Trophoblast cell (in vitro differentiated cells and primary cell): ENCODE results near the gene FCRL6. TPM values are rescaled to one million over a fixed set of nuclear protein-coding genes. Genes with fewer than 3 reads are reported as not detected.
A peak's percentile ranks its signal among the peaks of the same experiment; 100 is the strongest.

ENCODE experiments used
- DNase-seq, 2 donors: peaks; one replicate each; pipeline ENCODE4 v3.0.0-alpha.2; 2016
- H2AFZ ChIP-seq: 2 replicates; pipeline ENCODE4 v1.6.1; 2013; ENCODE audit warnings: low read length, moderate library complexity, mild to moderate bottlenecking; ENCODE audit not compliant: insufficient read depth, poor library complexity
- H2AK5ac ChIP-seq: 2 replicates; pipeline ENCODE4 v1.6.1; 2013; ENCODE audit warnings: mild to moderate bottlenecking, low read length
- H2BK120ac ChIP-seq: 2 replicates; pipeline ENCODE4 v1.6.1; 2013; ENCODE audit warnings: low read length, mild to moderate bottlenecking, moderate library complexity; ENCODE audit not compliant: insufficient read depth, poor library complexity
- H2BK12ac ChIP-seq: 2 replicates; pipeline ENCODE4 v1.6.1; 2013; ENCODE audit warnings: mild to moderate bottlenecking, low read length, moderate library complexity
- H2BK5ac ChIP-seq: 2 replicates; pipeline ENCODE4 v1.6.1; 2013; ENCODE audit warnings: low read length, low read depth, moderate library complexity, mild to moderate bottlenecking; ENCODE audit not compliant: poor library complexity
- H3K14ac ChIP-seq: 2 replicates; pipeline ENCODE4 v1.6.1; 2013; ENCODE audit warnings: mild to moderate bottlenecking, low read length
- H3K18ac ChIP-seq: 2 replicates; pipeline ENCODE4 v1.6.1; 2013; ENCODE audit warnings: mild to moderate bottlenecking, low read length
- H3K23ac ChIP-seq: 2 replicates; pipeline ENCODE4 v1.6.1; 2013; ENCODE audit warnings: low read length
- H3K27ac ChIP-seq: 2 replicates; pipeline ENCODE4 v1.5.1; 2013; ENCODE audit warnings: low read depth, mild to moderate bottlenecking, inconsistent platforms, low read length, moderate library complexity
- H3K27me3 ChIP-seq: 2 replicates; pipeline ENCODE4 v1.6.1; 2013; ENCODE audit warnings: inconsistent platforms, mild to moderate bottlenecking, low read length, moderate library complexity; ENCODE audit not compliant: insufficient read depth
- H3K36me3 ChIP-seq, 2 experiments: 1 replicate in 1 of 2; 2 replicates in 1 of 2; pipeline ENCODE4 v1.6.1; 2013; ENCODE audit warnings: low read length in 2 of 2, mild to moderate bottlenecking in 2 of 2, moderate library complexity in 1 of 2; ENCODE audit not compliant: insufficient read depth in 2 of 2, control insufficient read depth in 1 of 2
- H3K4ac ChIP-seq: 2 replicates; pipeline ENCODE4 v1.6.1; 2013; ENCODE audit warnings: low read depth, mild to moderate bottlenecking, low read length, moderate library complexity
- H3K4me1 ChIP-seq, 2 experiments: 1 replicate in 1 of 2; 2 replicates in 1 of 2; pipeline ENCODE4 v1.6.1; 2013; ENCODE audit warnings: low read length in 2 of 2, mild to moderate bottlenecking in 2 of 2, moderate library complexity in 1 of 2; ENCODE audit not compliant: insufficient read depth in 2 of 2, control insufficient read depth in 1 of 2
- H3K4me2 ChIP-seq: 2 replicates; pipeline ENCODE4 v1.6.1; 2013; ENCODE audit warnings: inconsistent platforms, mild to moderate bottlenecking, low read length, moderate library complexity
- H3K4me3 ChIP-seq: 2 replicates; pipeline ENCODE4 v1.5.1; 2013; ENCODE audit warnings: mild to moderate bottlenecking, low read depth, low read length, inconsistent platforms
- H3K79me1 ChIP-seq: one replicate; pipeline ENCODE4 v1.6.1; 2013; ENCODE audit warnings: low read length
- H3K79me2 ChIP-seq: 2 replicates; pipeline ENCODE4 v1.6.1; 2013; ENCODE audit warnings: low read length, mild to moderate bottlenecking; ENCODE audit not compliant: control insufficient read depth, insufficient read depth, poor library complexity
- H3K9ac ChIP-seq: 2 replicates; pipeline ENCODE4 v1.6.1; 2013; ENCODE audit warnings: mild to moderate bottlenecking, low read length
- H3K9me3 ChIP-seq: 2 replicates; pipeline ENCODE4 v1.6.1; 2013; ENCODE audit warnings: low read depth, mild to moderate bottlenecking, control low read depth, inconsistent platforms, low read length; ENCODE audit not compliant: insufficient read depth
- H4K12ac ChIP-seq: 2 replicates; pipeline ENCODE4 v1.6.1; 2013; ENCODE audit warnings: low read depth, mild to moderate bottlenecking, low read length, moderate library complexity
- H4K8ac ChIP-seq: 2 replicates; pipeline ENCODE4 v1.6.1; 2013; ENCODE audit warnings: low read depth, mild to moderate bottlenecking, low read length, moderate library complexity
- H4K91ac ChIP-seq: one replicate; pipeline ENCODE4 v1.6.1; 2013; ENCODE audit warnings: low read depth, mild to moderate bottlenecking, low read length, moderate library complexity
- WGBS: extraction: QIAGEN DNeasy Blood & Tissue Kit; methylation state at CpG from one replicate; pipeline ENCODE4 v1.1.7; 2013; ENCODE audit warnings: missing lambda C conversion rate; ENCODE audit not compliant: insufficient read length, insufficient coverage; ENCODE audit errors: extremely low coverage; 5-methylcytosine and 5-hydroxymethylcytosine counted together
- polyA plus RNA-seq: library from polyadenylated mRNA; stranded (reverse); fragments of 200-250 nt; gene quantifications from 2 replicates; pipeline ENCODE4 v1.2.3, GENCODE V29; 2013

FCRL6 gene, protein sequence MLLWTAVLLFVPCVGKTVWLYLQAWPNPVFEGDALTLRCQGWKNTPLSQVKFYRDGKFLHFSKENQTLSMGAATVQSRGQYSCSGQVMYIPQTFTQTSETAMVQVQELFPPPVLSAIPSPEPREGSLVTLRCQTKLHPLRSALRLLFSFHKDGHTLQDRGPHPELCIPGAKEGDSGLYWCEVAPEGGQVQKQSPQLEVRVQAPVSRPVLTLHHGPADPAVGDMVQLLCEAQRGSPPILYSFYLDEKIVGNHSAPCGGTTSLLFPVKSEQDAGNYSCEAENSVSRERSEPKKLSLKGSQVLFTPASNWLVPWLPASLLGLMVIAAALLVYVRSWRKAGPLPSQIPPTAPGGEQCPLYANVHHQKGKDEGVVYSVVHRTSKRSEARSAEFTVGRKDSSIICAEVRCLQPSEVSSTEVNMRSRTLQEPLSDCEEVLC
- polyA plus RNA-seq, result not detected in 2 replicates

DNA sequence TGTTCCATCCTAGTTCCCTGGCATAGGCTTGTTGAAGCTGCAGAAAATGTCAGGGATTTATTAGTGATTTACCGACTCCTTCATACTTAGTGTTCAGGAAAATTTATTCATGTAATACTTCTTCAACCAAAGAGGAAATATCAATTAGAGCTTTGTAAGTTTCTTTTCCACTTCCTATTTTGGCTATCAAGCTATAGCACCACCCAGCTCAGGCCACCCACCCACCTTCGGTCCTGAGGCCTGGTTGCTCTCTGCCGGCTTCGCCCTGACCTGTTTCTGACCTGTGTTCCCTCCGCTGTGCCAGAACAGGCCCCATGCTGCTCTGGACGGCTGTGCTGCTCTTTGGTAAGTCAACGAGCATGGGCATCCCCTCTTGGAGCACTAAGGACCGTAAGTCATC is at the start of gene FCRL6:
TSS of gene FCRL6 (plus strand) at position 250 of the 400 bp plus-strand sequence. CDS start at position 315, 65 bp downstream.
- H2BK5ac ChIP-seq, result no peak within 1 kb of the TSS
- no peak within 1 kb of the TSS for H2AFZ ChIP-seq
- no peak within 1 kb of the TSS for H3K4me2 ChIP-seq
- no peak for DNase-seq
- H4K91ac ChIP-seq, result no peak within 1 kb of the TSS
- H4K12ac ChIP-seq, result no peak within 1 kb of the TSS
- H2BK12ac ChIP-seq, result no peak within 1 kb of the TSS
- no peaks in the 10 kb centered on the region for H3K79me2 ChIP-seq
- H3K4me3 ChIP-seq, result no peak within 1 kb of the TSS
- H2AK5ac ChIP-seq, result no peak within 1 kb of the TSS
- H3K14ac ChIP-seq, result no peak within 1 kb of the TSS
- no CpG with 5 or more reads among the region's 8 CpGs for whole genome bisulfite sequencing
- H3K27ac ChIP-seq, result no peak within 1 kb of the TSS
- H4K8ac ChIP-seq, result no peak within 1 kb of the TSS
- no peak within 1 kb of the TSS for H3K4ac ChIP-seq
- no peaks in the 10 kb centered on the region for H3K79me1 ChIP-seq
- H3K9me3 ChIP-seq, result no peaks in the 10 kb centered on the region
- H3K9ac ChIP-seq, result no peak within 1 kb of the TSS
- H3K27me3 ChIP-seq, result no peaks in the 10 kb centered on the region
- no peak within 1 kb of the TSS for H3K23ac ChIP-seq
- no peak within 1 kb of the TSS for H3K18ac ChIP-seq
- H2BK120ac ChIP-seq, result no peak within 1 kb of the TSS
- H3K4me1 ChIP-seq, result no peaks in the 10 kb centered on the region
- H3K36me3 ChIP-seq, result no peaks in the 10 kb centered on the region

DNA sequence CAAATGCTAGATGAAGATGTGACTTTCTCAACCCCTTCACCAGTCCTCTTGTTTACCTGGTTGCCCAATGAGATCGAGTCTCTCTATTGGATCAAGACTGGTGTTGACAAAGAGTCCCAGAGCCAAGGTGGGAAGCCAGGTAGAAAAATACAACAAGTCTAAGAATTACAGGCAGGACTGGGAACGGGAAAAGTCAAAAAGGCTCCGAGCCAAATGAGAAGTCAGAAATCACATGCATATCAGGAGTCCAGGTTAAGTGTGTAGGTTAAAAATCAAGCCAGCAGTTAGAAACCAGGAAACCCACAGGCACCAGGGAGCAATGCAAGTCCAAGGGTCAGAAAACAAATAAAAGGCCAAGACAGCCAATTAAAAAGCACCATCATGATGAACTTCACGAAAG is 48.8 kb upstream of the FCRL6 start:
- H2AFZ ChIP-seq, result no peak overlapping the region
- H3K79me1 ChIP-seq, result no peaks in the 10 kb centered on the region
- no peak overlapping the region for H3K27ac ChIP-seq
- WGBS, result no CpG with 5 or more reads among the region's 4 CpGs
- H4K12ac ChIP-seq, result no peak overlapping the region
- H2BK5ac ChIP-seq, result no peak overlapping the region
- H3K14ac ChIP-seq, result no peak overlapping the region
- H2AK5ac ChIP-seq, result no peak overlapping the region
- no peak overlapping the region for H2BK12ac ChIP-seq
- no peak overlapping the region for H4K91ac ChIP-seq
- H3K9ac ChIP-seq, result no peak overlapping the region
- H3K23ac ChIP-seq, result no peak overlapping the region
- no peak overlapping the region for H4K8ac ChIP-seq
- no peak overlapping the region for H3K4ac ChIP-seq
- H3K27me3 ChIP-seq, result no peaks in the 10 kb centered on the region
- no peaks in the 10 kb centered on the region for H3K4me1 ChIP-seq
- no peak overlapping the region for H3K4me3 ChIP-seq
- no peak for DNase-seq
- no peaks in the 10 kb centered on the region for H3K79me2 ChIP-seq
- H3K36me3 ChIP-seq, result no peaks in the 10 kb centered on the region
- H3K18ac ChIP-seq, result no peak overlapping the region
- H3K4me2 ChIP-seq, result no peak overlapping the region
- H2BK120ac ChIP-seq, result no peak overlapping the region
- H3K9me3 ChIP-seq, result no peaks in the 10 kb centered on the region

DNA sequence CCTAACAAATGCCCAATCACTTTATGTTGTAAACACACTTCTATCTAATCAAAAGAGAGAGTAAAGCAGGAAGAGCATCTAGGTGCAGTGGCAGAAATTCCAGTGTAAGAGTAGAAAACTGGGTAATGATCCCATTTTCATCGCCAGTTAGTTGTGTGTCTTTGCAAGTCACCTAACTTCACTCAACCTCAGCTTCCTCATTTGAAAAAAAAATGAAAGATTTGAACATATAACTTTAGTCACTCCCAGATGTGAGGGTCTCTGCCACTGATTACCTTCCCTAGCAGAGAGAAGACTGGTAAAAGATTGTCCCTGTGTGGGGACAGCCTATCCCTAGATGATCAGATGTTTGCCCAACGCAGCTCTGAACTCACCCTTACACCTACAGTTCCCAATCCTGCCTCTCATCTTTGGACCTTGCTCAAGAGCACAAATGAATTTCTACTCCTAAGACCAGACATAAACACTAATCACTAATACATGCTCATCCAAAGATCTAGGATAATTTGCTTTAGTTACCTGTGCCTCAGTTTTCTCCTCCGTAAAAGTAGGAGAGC is 46.6 kb upstream of the FCRL6 start:
- no peak overlapping the region for H4K91ac ChIP-seq
- no peak overlapping the region for H3K27ac ChIP-seq
- H3K23ac ChIP-seq, result no peak overlapping the region
- no peak overlapping the region for H4K12ac ChIP-seq
- no peak overlapping the region for H4K8ac ChIP-seq
- H3K79me1 ChIP-seq, result no peaks in the 10 kb centered on the region
- no peak overlapping the region for H2BK12ac ChIP-seq
- no peaks in the 10 kb centered on the region for H3K9me3 ChIP-seq
- no peak overlapping the region for H3K4ac ChIP-seq
- H3K18ac ChIP-seq, result no peak overlapping the region
- H3K14ac ChIP-seq, result no peak overlapping the region
- H3K4me2 ChIP-seq, result no peak overlapping the region
- WGBS, result no CpG with 5 or more reads among the region's 3 CpGs
- H2AK5ac ChIP-seq, result no peak overlapping the region
- no peak overlapping the region for H2AFZ ChIP-seq
- H3K9ac ChIP-seq, result no peak overlapping the region
- no peak overlapping the region for H2BK120ac ChIP-seq
- H2BK5ac ChIP-seq, result no peak overlapping the region
- no peak overlapping the region for H3K4me3 ChIP-seq
- no peaks in the 10 kb centered on the region for H3K36me3 ChIP-seq
- no peaks in the 10 kb centered on the region for H3K79me2 ChIP-seq
- H3K27me3 ChIP-seq, result no peaks in the 10 kb centered on the region
- no peaks in the 10 kb centered on the region for H3K4me1 ChIP-seq
- DNase-seq, result peak in 1 of 2 donors; percentile 35

DNA sequence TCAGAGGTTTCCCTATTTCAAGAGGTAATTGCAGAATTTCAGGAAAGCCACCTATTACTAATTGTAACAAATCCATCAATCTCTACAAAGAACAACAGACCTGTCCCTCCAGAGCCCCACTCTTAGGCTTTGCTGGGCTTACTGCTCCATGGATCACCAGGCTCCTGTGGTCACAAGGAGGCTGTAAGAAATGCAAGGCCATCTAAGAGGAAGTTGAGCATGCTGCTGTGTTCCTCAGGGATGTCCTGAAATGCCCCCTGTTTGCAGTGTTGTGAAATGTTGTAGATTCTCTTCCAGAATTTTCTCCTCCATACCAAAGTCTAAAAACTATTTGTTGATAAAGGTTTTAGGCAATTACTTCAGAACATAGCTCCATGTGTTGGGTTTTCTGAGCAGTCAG is 45.8 kb upstream of the FCRL6 start:
- Histone ChIP-seq H3K79me2 (no peaks in the 10 kb centered on the region), H3K9ac (no peak overlapping the region), H4K12ac (no peak overlapping the region), H3K14ac (no peak overlapping the region), H4K91ac (no peak overlapping the region), H2BK12ac (no peak overlapping the region), H3K4me3 (no peak overlapping the region), H3K27ac (no peak overlapping the region), H3K79me1 (no peaks in the 10 kb centered on the region), H3K23ac (no peak overlapping the region), H2BK120ac (no peak overlapping the region), H3K27me3 (no peaks in the 10 kb centered on the region), H3K36me3 (no peaks in the 10 kb centered on the region), H3K4me2 (no peak overlapping the region), H2AK5ac (no peak overlapping the region), H3K4me1 (no peaks in the 10 kb centered on the region), H4K8ac (no peak overlapping the region), H3K4ac (no peak overlapping the region), H3K18ac (no peak overlapping the region), H3K9me3 (no peaks in the 10 kb centered on the region), H2BK5ac (no peak overlapping the region), H2AFZ (no peak overlapping the region)
- peak; percentile 29 to 84 for DNase-seq
